HepG2 (cell line): ENCODE data around the gene HCRT. TPM values are rescaled to one million over a fixed set of nuclear protein-coding genes. Genes with fewer than 3 reads are reported as not detected.

ENCODE experiments used
- AKAP8 ChIP-seq: sonication (generic); formaldehyde crosslinking; IDR thresholded peaks from 2 replicates; pipeline ENCODE4 v1.5.1; 2020; ENCODE audit warnings: mild to moderate bottlenecking, missing genetic modification reagents
- ATRX ChIP-seq: sonication (generic); formaldehyde crosslinking; IDR thresholded peaks from 2 replicates; pipeline ENCODE4 v1.4.0; 2020; ENCODE audit warnings: missing genetic modification reagents, borderline replicate concordance
- ESRRA ChIP-seq: sonication (generic); formaldehyde crosslinking; IDR thresholded peaks from 2 replicates; pipeline ENCODE4 v1.5.1; 2020; ENCODE audit warnings: mild to moderate bottlenecking, low read depth, missing genetic modification reagents
- GATA4 ChIP-seq: sonication (generic); IDR thresholded peaks from 2 replicates; pipeline ENCODE4 v1.6.1; 2016; ENCODE audit warnings: antibody characterized with exemption, low read depth, borderline replicate concordance
- GFI1 ChIP-seq: sonication (generic); formaldehyde crosslinking; IDR thresholded peaks from 2 replicates; pipeline ENCODE4 v1.5.0; 2020; ENCODE audit warnings: missing genetic modification reagents, mild to moderate bottlenecking, borderline replicate concordance
- HOXA7 ChIP-seq: sonication (generic); formaldehyde crosslinking; IDR thresholded peaks from 2 replicates; pipeline ENCODE4 v1.8.1; 2022; ENCODE audit warnings: mild to moderate bottlenecking, missing genetic modification reagents, moderate library complexity
- ISL2 ChIP-seq: sonication (generic); formaldehyde crosslinking; IDR thresholded peaks from 2 replicates; pipeline ENCODE4 v1.5.0; 2020; ENCODE audit warnings: missing genetic modification reagents
- KDM2A ChIP-seq: sonication (generic); formaldehyde crosslinking; IDR thresholded peaks from 2 replicates; pipeline ENCODE4 v1.4.0; 2020; ENCODE audit warnings: low read depth, missing genetic modification reagents, borderline replicate concordance
- MAFG ChIP-seq: sonication (generic); formaldehyde crosslinking; IDR thresholded peaks from 2 replicates; pipeline ENCODE4 v1.5.1; 2020; ENCODE audit warnings: mild to moderate bottlenecking, missing genetic modification reagents
- MYC ChIP-seq: sonication (generic); formaldehyde crosslinking; IDR thresholded peaks from 2 replicates; pipeline ENCODE4 v1.9.0; 2021; ENCODE audit warnings: missing genetic modification reagents, borderline replicate concordance
- PPARG ChIP-seq: conservative IDR thresholded peaks from 2 replicates; pipeline ENCODE4 v1.6.1; 2016; ENCODE audit warnings: missing biosample characterization, missing genetic modification reagents
- PRPF4 ChIP-seq: fragments of 200-400 bp; formaldehyde crosslinking; IDR thresholded peaks from 2 replicates; pipeline ENCODE4 v1.6.1; 2016; ENCODE audit warnings: low read length, low read depth; ENCODE audit not compliant: poor library complexity, severe bottlenecking
- TRIM24 ChIP-seq: sonication (generic); formaldehyde crosslinking; IDR thresholded peaks from 2 replicates; pipeline ENCODE4 v1.8.0; 2022; ENCODE audit warnings: mild to moderate bottlenecking, missing genetic modification reagents
- YEATS2 ChIP-seq: sonication (generic); formaldehyde crosslinking; IDR thresholded peaks from 2 replicates; pipeline ENCODE4 v1.4.0; 2020; ENCODE audit warnings: missing genetic modification reagents, borderline replicate concordance
- ZNF296 ChIP-seq: sonication (generic); formaldehyde crosslinking; conservative IDR thresholded peaks from 2 replicates; pipeline ENCODE4 v1.5.0; 2020; ENCODE audit warnings: mild to moderate bottlenecking, missing genetic modification reagents
- ZNF33B ChIP-seq: sonication (generic); formaldehyde crosslinking; IDR thresholded peaks from 2 replicates; pipeline ENCODE4 v1.5.1; 2020; ENCODE audit warnings: mild to moderate bottlenecking, missing genetic modification reagents
- ZNF430 ChIP-seq: sonication (generic); formaldehyde crosslinking; IDR thresholded peaks from 2 replicates; pipeline ENCODE4 v1.9.0; 2021; ENCODE audit warnings: mild to moderate bottlenecking, missing genetic modification reagents
- ZNF569 ChIP-seq: sonication (generic); formaldehyde crosslinking; IDR thresholded peaks from 2 replicates; pipeline ENCODE4 v1.5.0; 2020; ENCODE audit warnings: mild to moderate bottlenecking, missing genetic modification reagents, moderate library complexity, borderline replicate concordance
- ZNF7 ChIP-seq: IDR thresholded peaks from 2 replicates; pipeline ENCODE4 v1.6.1; 2016; ENCODE audit warnings: missing biosample characterization, missing genetic modification reagents
- ZNF746 ChIP-seq: sonication (generic); formaldehyde crosslinking; IDR thresholded peaks from 2 replicates; pipeline ENCODE4 v1.8.0; 2022; ENCODE audit warnings: mild to moderate bottlenecking, missing genetic modification reagents
- ZNF747 ChIP-seq: sonication (generic); formaldehyde crosslinking; IDR thresholded peaks from 2 replicates; pipeline ENCODE4 v1.8.1; 2023; ENCODE audit warnings: missing genetic modification reagents, mild to moderate bottlenecking, borderline replicate concordance
- ZNF788 ChIP-seq: sonication (generic); formaldehyde crosslinking; IDR thresholded peaks from 2 replicates; pipeline ENCODE4 v1.5.0; 2020; ENCODE audit warnings: mild to moderate bottlenecking, missing genetic modification reagents, borderline replicate concordance
- ZSCAN30 ChIP-seq: sonication (generic); formaldehyde crosslinking; IDR thresholded peaks from 2 replicates; pipeline ENCODE4 v1.5.0; 2020; ENCODE audit warnings: mild to moderate bottlenecking, missing genetic modification reagents
- polyA plus RNA-seq, 8 experiments: library from polyadenylated mRNA; depleted of rRNA in 3 of 8; stranded (reverse) in 7 of 8; unstranded in 1 of 8; fragments of >200 nt; fragmentation: Illumina TruSeq in 4 of 8; extraction: Trizol in 4 of 8; gene quantifications; 2 replicates each; pipeline versions ENCODE4 v1.2.1 to v1.2.3, GENCODE V29; 2011 to 2016; ENCODE audit warnings: low read depth in 4 of 8, missing spikeins in 1 of 8, mixed read lengths in 1 of 8; ENCODE audit not compliant: insufficient read depth in 1 of 8
- total RNA-seq, 5 experiments: library from RNA; depleted of rRNA; stranded (reverse); fragments of >200 nt; fragmentation: Illumina TruSeq; extraction: Trizol; gene quantifications; 2 replicates each; pipeline ENCODE4 v1.2.3, GENCODE V29; 2016; ENCODE audit warnings: low read depth in 1 of 5
- TF ChIP-seq, protein P1 (sequence below): sonication (generic); formaldehyde crosslinking; IDR thresholded peaks from 2 replicates; pipeline ENCODE4 v1.5.1; 2020; ENCODE audit warnings: mild to moderate bottlenecking, missing genetic modification reagents
- TF ChIP-seq, protein P2 (sequence below): sonication (generic); formaldehyde crosslinking; IDR thresholded peaks from 2 replicates; pipeline ENCODE4 v1.8.0; 2022; ENCODE audit warnings: low read depth, missing genetic modification reagents
- TF ChIP-seq, protein P3 (sequence below): sonication (generic); formaldehyde crosslinking; IDR thresholded peaks from 2 replicates; pipeline ENCODE4 v1.5.1; 2020; ENCODE audit warnings: mild to moderate bottlenecking, missing genetic modification reagents, moderate library complexity

Gene HCRT
- total and polyA plus RNA-seq, 2 of the 13 experiments (the other 11 are each of a cell fraction or from before 2014, with no cell fraction given), result not detected

DNA sequence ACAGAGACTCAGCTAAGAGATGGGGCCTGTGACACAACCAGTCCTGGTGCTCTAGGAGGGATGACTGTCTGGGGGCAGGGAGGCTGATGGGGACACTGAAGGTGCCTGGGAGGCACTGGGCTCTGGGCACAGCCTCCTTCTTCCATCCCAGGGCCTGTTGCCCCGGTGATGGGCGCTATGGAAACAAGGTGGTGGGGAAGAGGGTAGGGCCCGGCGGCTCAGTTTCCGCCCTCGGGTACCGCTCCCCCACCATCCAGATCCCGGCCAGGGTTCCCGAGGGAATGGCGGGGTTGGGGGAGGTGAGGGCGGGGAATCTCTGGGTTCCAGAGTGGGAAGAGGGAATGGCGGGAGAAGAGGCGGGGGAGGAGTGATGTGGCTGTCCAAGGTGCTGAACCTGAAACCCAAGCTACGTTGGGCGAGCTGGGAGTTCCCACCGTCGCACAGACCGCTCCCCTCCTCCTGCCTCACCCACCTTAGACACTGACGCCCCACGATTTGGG lies 5.3 kb downstream of the HCRT start (continued):
- no peak for TF ChIP-seq ZNF296 (CRISPR knock-in tag)
- peak; percentile 73; the same call in 1 of the 2 replicates for TF ChIP-seq PPARG (CRISPR knock-in tag)
- TF ChIP-seq ZNF746 (CRISPR knock-in tag), result no peak; the same call in 1 of the 2 replicates
- TF ChIP-seq ZNF7, result no peak; the same call in 1 of the 2 replicates
- TF ChIP-seq, protein P1, sequence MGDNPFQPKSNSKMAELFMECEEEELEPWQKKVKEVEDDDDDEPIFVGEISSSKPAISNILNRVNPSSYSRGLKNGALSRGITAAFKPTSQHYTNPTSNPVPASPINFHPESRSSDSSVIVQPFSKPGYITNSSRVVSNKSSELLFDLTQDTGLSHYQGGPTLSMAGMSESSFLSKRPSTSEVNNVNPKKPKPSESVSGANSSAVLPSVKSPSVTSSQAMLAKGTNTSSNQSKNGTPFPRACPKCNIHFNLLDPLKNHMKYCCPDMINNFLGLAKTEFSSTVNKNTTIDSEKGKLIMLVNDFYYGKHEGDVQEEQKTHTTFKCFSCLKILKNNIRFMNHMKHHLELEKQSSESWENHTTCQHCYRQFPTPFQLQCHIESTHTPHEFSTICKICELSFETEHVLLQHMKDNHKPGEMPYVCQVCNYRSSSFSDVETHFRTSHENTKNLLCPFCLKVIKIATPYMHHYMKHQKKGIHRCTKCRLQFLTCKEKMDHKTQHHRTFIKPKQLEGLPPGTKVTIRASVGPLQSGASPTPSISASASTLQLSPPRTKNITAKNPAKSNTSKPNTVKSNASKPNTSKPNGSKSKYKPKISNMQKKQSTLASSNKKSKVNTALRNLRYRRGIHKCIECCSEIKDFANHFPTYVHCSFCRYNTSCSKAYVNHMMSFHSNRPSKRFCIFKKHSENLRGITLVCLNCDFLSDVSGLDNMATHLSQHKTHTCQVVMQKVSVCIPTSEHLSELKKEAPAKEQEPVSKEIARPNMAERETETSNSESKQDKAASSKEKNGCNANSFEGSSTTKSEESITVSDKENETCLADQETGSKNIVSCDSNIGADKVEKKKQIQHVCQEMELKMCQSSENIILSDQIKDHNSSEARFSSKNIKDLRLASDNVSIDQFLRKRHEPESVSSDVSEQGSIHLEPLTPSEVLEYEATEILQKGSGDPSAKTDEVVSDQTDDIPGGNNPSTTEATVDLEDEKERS (CRISPR knock-in tag), result peak; percentile 82; the same call in 1 of the 2 replicates
- no peak for TF ChIP-seq ZNF569 (CRISPR knock-in tag)
- TF ChIP-seq ZNF430 (CRISPR knock-in tag), result peak; percentile 92; the same call in 1 of the 2 replicates
- TF ChIP-seq GATA4, result no peak
- peak; percentile 87 for TF ChIP-seq ISL2 (CRISPR knock-in tag)
- TF ChIP-seq ESRRA (CRISPR knock-in tag), result 0 out of 2 replicates have a peak, but pooled peaks have one; percentile 33
- peak; percentile 48; the same call in 1 of the 2 replicates for TF ChIP-seq GFI1 (CRISPR knock-in tag)
- TF ChIP-seq ZSCAN30, result 0 out of 2 replicates have a peak, but pooled peaks have one; percentile 35
- no peak for TF ChIP-seq ATRX
- TF ChIP-seq YEATS2 (CRISPR knock-in tag), result peak; percentile 69; the same call in 1 of the 2 replicates
- no peak for TF ChIP-seq PRPF4
- peak; percentile 60; the same call in 1 of the 2 replicates for TF ChIP-seq MYC (CRISPR knock-in tag)
- TF ChIP-seq, protein P2, sequence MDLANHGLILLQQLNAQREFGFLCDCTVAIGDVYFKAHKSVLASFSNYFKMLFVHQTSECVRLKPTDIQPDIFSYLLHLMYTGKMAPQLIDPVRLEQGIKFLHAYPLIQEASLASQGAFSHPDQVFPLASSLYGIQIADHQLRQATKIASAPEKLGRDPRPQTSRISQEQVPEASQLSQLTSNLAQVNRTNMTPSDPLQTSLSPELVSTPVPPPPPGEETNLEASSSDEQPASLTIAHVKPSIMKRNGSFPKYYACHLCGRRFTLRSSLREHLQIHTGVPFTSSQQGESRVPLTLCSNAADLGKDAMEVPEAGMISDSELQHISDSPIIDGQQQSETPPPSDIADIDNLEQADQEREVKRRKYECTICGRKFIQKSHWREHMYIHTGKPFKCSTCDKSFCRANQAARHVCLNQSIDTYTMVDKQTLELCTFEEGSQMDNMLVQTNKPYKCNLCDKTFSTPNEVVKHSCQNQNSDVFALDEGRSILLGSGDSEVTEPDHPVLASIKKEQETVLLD (CRISPR knock-in tag), result no peak
- TF ChIP-seq KDM2A (CRISPR knock-in tag), result peak; percentile 82; the same call in 1 of the 2 replicates
- 0 out of 2 replicates have a peak, but pooled peaks have one; percentile 70 for TF ChIP-seq ZNF747
- peak; percentile 87 for TF ChIP-seq ZNF788
- no peak for TF ChIP-seq MAFG
- peak; percentile 67; the same call in 1 of the 2 replicates for TF ChIP-seq HOXA7 (CRISPR knock-in tag)
- no peak for TF ChIP-seq TRIM24
- no peak for TF ChIP-seq ZNF33B
- no peak for TF ChIP-seq AKAP8 (CRISPR knock-in tag)
- TF ChIP-seq, protein P3, sequence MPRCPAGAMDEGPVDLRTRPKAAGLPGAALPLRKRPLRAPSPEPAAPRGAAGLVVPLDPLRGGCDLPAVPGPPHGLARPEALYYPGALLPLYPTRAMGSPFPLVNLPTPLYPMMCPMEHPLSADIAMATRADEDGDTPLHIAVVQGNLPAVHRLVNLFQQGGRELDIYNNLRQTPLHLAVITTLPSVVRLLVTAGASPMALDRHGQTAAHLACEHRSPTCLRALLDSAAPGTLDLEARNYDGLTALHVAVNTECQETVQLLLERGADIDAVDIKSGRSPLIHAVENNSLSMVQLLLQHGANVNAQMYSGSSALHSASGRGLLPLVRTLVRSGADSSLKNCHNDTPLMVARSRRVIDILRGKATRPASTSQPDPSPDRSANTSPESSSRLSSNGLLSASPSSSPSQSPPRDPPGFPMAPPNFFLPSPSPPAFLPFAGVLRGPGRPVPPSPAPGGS (CRISPR knock-in tag), result peak; percentile 41
